Aorta (tissue), 5 donors: ENCODE data around the gene DIDO1. TPM values are rescaled to one million over a fixed set of nuclear protein-coding genes. Genes with fewer than 3 reads are reported as not detected.

Experiments used
- ATAC-seq: fragments of 200-7000 bp; cut with Tn5 transposase; one replicate; pipeline ENCODE4 v1.9.1; 2022; ENCODE audit warnings: moderate library complexity; ENCODE audit not compliant: low FRiP score
- DNase-seq, 2 donors: peaks; one replicate each; pipeline ENCODE4 v3.0.0-alpha.2; 2020
- H3K27ac ChIP-seq, 2 donors: one replicate each; pipeline ENCODE4 v1.5.1; 2013; ENCODE audit warnings: low read length in 2 of 2, mild to moderate bottlenecking in 2 of 2, moderate library complexity in 2 of 2, control low read depth in 1 of 2, inconsistent platforms in 1 of 2, low read depth in 1 of 2
- H3K27me3 ChIP-seq, 2 donors: one replicate each; pipeline ENCODE4 v1.6.1; 2013; ENCODE audit warnings: control low read depth in 1 of 2, low read length in 1 of 2, mild to moderate bottlenecking in 1 of 2, moderate library complexity in 1 of 2; ENCODE audit not compliant: insufficient read depth in 2 of 2, control insufficient read depth in 1 of 2
- H3K36me3 ChIP-seq, 2 donors: one replicate each; pipeline ENCODE4 v1.6.1; 2013; ENCODE audit warnings: control low read depth in 1 of 2, low read length in 1 of 2, mild to moderate bottlenecking in 1 of 2; ENCODE audit not compliant: insufficient read depth in 2 of 2, control insufficient read depth in 1 of 2
- H3K4me1 ChIP-seq, 2 donors: one replicate each; pipeline ENCODE4 v1.6.1; 2013; ENCODE audit warnings: low read length in 2 of 2, control low read depth in 1 of 2, mild to moderate bottlenecking in 1 of 2, moderate library complexity in 1 of 2; ENCODE audit not compliant: insufficient read depth in 2 of 2, control insufficient read depth in 1 of 2
- H3K4me3 ChIP-seq, 2 donors: one replicate each; pipeline ENCODE4 v1.5.1; 2013; ENCODE audit warnings: low read length in 2 of 2, control low read depth in 1 of 2, mild to moderate bottlenecking in 1 of 2
- H3K9me3 ChIP-seq: one replicate; pipeline ENCODE4 v1.6.1; 2013; ENCODE audit warnings: mild to moderate bottlenecking, low read length; ENCODE audit not compliant: control insufficient read depth
- WGBS, 2 donors: extraction: QIAGEN DNeasy Blood & Tissue Kit; methylation state at CpG; one replicate each; pipeline ENCODE4 v1.1.7; 2013; 5-methylcytosine and 5-hydroxymethylcytosine counted together
- intact Hi-C, 2 donors: fragments of 100-400 bp; cut with DNase I; formaldehyde crosslinking; loops; one replicate each; pipeline versions ENCODE4 v1.14.2 to v1.15.0; 2022
- polyA plus RNA-seq, 2 donors: library from polyadenylated mRNA; stranded (reverse); fragments of 200-250 nt; gene quantifications; one replicate each; pipeline ENCODE4 v1.2.3, GENCODE V29; 2013
- total RNA-seq, 2 donors: library from RNA; stranded (reverse); fragmentation: NEBNext Ultra II Directional; extraction: Animal tissue kit (Norgen Biotek cat#: 25700); gene quantifications; one replicate each; pipeline ENCODE4 v1.2.1, GENCODE V29; 2021
- donor health status: healthy with polysubstance abuse.
- donor health status: Bipolar disorder and iron deficiency.
- donor health status: DM: no; HTN: no; CAD: no.
- donor health status: DM: no; HTN: no; CAD: no.
- donor health status: DM: yes; HTN: yes; CAD: no.

Gene DIDO1
- total and polyA plus RNA-seq, 4 donors: 8.1 to 64.2 (median 43.0) TPM

- no peaks in the 10 kb centered on the region for H3K27me3 ChIP-seq
- DNase-seq: no peak
- WGBS, 2 donors: 86 to 87% methylated on average over 25 of the region's 25 CpGs
- no peak for ATAC-seq
- H3K27ac ChIP-seq: no peak overlapping the region
- intact Hi-C loops: no loop called here
- peaks cover 0 to 16% of the 10 kb centered on the region in 2 donors for H3K36me3 ChIP-seq
- no peaks in the 10 kb centered on the region for H3K4me1 ChIP-seq
- H3K4me3 ChIP-seq: no peak overlapping the region
- H3K9me3 ChIP-seq: no peaks in the 10 kb centered on the region
These were observed 33.7 kb downstream of the DIDO1 start for GRCh38 chr20:62892348-62893304.

- no peak overlapping the region for H3K27ac ChIP-seq
These were observed 35.2 kb downstream of the DIDO1 start for GRCh38 chr20:62891111-62891510.

GRCh38 chr20:62890444-62890843, 35.9 kb downstream of the DIDO1 start:
- H3K4me1 ChIP-seq: no peaks in the 10 kb centered on the region
- DNase-seq: no peak
- H3K9me3 ChIP-seq: no peaks in the 10 kb centered on the region
- 80 to 81% methylated on average over 7 of the region's 7 CpGs for WGBS, 2 donors
- no peak overlapping the region for H3K4me3 ChIP-seq
- ATAC-seq: no peak
- intact Hi-C loops: no loop called here
- H3K36me3 ChIP-seq: peaks cover 0 to 15% of the 10 kb centered on the region in 2 donors
- H3K27me3 ChIP-seq: no peaks in the 10 kb centered on the region
- H3K27ac ChIP-seq: no peak overlapping the region

More at GRCh38 chr20:62891111-62891510, 35.2 kb downstream of the DIDO1 start:
- Histone ChIP-seq H3K27me3 (no peaks in the 10 kb centered on the region), H3K4me1 (no peaks in the 10 kb centered on the region), H3K9me3 (no peaks in the 10 kb centered on the region), H3K4me3 (no peak overlapping the region), H3K36me3 (peaks cover 0 to 15% of the 10 kb centered on the region in 2 donors)
- 81 to 83% methylated on average over 15 of the region's 15 CpGs for WGBS, 2 donors
- intact Hi-C loops: no loop called here
- no peak for ATAC-seq
- DNase-seq: no peak

- intact Hi-C loops: no loop called here
- WGBS, 2 donors: 83 to 86% methylated on average over 9 of the region's 9 CpGs
- no peak overlapping the region for H3K27ac ChIP-seq
- no peak for DNase-seq
- H3K4me1 ChIP-seq: no peaks in the 10 kb centered on the region
- ATAC-seq: no peak
- H3K4me3 ChIP-seq: no peak overlapping the region
- H3K9me3 ChIP-seq: no peaks in the 10 kb centered on the region
- H3K36me3 ChIP-seq: peaks cover 0 to 15% of the 10 kb centered on the region in 2 donors
- H3K27me3 ChIP-seq: no peaks in the 10 kb centered on the region
These were observed 36.4 kb downstream of the DIDO1 start for GRCh38 chr20:62889871-62890270.

GRCh38 chr20:62889411-62889810, 36.9 kb downstream of the DIDO1 start:
- H3K4me3 ChIP-seq: no peak overlapping the region
- peaks cover 0 to 15% of the 10 kb centered on the region in 2 donors for H3K36me3 ChIP-seq

GRCh38 chr20:62888910-62889309, 37.4 kb downstream of the DIDO1 start:
- DNase-seq (no peak), ATAC-seq (no peak)
- 90% methylated on average over 17 of the region's 17 CpGs for WGBS, 2 donors
- Histone ChIP-seq H3K36me3 (peaks cover 0 to 13% of the 10 kb centered on the region in 2 donors), H3K9me3 (no peaks in the 10 kb centered on the region), H3K27ac (no peak overlapping the region), H3K27me3 (no peaks in the 10 kb centered on the region), H3K4me1 (no peaks in the 10 kb centered on the region), H3K4me3 (no peak overlapping the region)
- intact Hi-C loops: no loop called here

More at GRCh38 chr20:62889411-62889810, 36.9 kb downstream of the DIDO1 start:
- 85 to 88% methylated on average over 8 of the region's 8 CpGs for whole genome bisulfite sequencing, 2 donors
- H3K27me3 ChIP-seq: no peaks in the 10 kb centered on the region
- no peaks in the 10 kb centered on the region for H3K9me3 ChIP-seq
- intact Hi-C loops: no loop called here
- DNase-seq (no peak), ATAC-seq (no peak)
- H3K27ac ChIP-seq: no peak overlapping the region
- no peaks in the 10 kb centered on the region for H3K4me1 ChIP-seq

GRCh38 chr20:62888406-62888805, 37.9 kb downstream of the DIDO1 start:
- Histone ChIP-seq H3K9me3 (no peaks in the 10 kb centered on the region), H3K4me1 (no peaks in the 10 kb centered on the region), H3K4me3 (no peak overlapping the region), H3K27me3 (no peaks in the 10 kb centered on the region), H3K36me3 (peaks cover 0 to 8% of the 10 kb centered on the region in 2 donors), H3K27ac (no peak overlapping the region)
- ATAC-seq: no peak
- intact Hi-C loops: no loop called here
- 93 to 95% methylated on average over 16 of the region's 16 CpGs for WGBS, 2 donors
- no peak for DNase-seq

- Histone ChIP-seq H3K9me3 (no peaks in the 10 kb centered on the region), H3K27me3 (no peaks in the 10 kb centered on the region), H3K27ac (no peak overlapping the region), H3K36me3 (peaks cover 0 to 8% of the 10 kb centered on the region in 2 donors), H3K4me3 (no peak overlapping the region), H3K4me1 (no peaks in the 10 kb centered on the region)
- WGBS, 2 donors: 70 to 76% methylated on average over 7 of the region's 7 CpGs
- intact Hi-C loops: no loop called here
- no peak for DNase-seq
- no peak for ATAC-seq
These were observed 38.5 kb downstream of the DIDO1 start for GRCh38 chr20:62887860-62888239.
